ENCODE data around the gene PANX1. TPM values are rescaled to one million over a fixed set of nuclear protein-coding genes. Genes with fewer than 3 reads are reported as not detected.
A peak's percentile ranks its signal among the peaks of the same experiment; 100 is the strongest.

Gene PANX1
- total RNA-seq, 3 donors from 2014 or later (not counting 1 experiment from before 2014, with no cell fraction given), result 8.6 to 13.6 (median 13.4) TPM

GRCh38 chr11:94131718-94132115 is 3.1 kb downstream of the PANX1 start:
- Mint-ChIP-seq H3K4me1 (peaks cover 45 to 54% of the 10 kb centered on the region in 2 donors), H3K9me3 (peaks cover under 1 to 1% of the 10 kb centered on the region in 2 donors), H3K27me3 (ENCODE audit: low read depth in 2 of 2) (no peaks in the 10 kb centered on the region), H3K4me3 (no peak overlapping the region), H3K36me3 (no peaks in the 10 kb centered on the region), H3K27ac (no peak overlapping the region)
- no peak for TF ChIP-seq CTCF (IDR thresholded peaks at IDR 0.05)
- Histone ChIP-seq H3K9me3 (ENCODE audit: control insufficient read depth, insufficient read depth, low read length) (no peaks in the 10 kb centered on the region), H3K36me3 (ENCODE audit: control insufficient read depth, insufficient read depth, low read length) (no peaks in the 10 kb centered on the region), H3K4me1 (ENCODE audit: control insufficient read depth, insufficient read depth, low read length) (peaks cover 45% of the 10 kb centered on the region), H3K4me3 (ENCODE audit: low read length) (no peak overlapping the region), H3K27ac (ENCODE audit: low read length) (no peak overlapping the region), H3K27me3 (ENCODE audit: control insufficient read depth, insufficient read depth, low read length) (no peaks in the 10 kb centered on the region)
- WGBS (ENCODE audit: insufficient coverage), result 100% methylated on average over 1 of the region's 1 CpG
- DNase-seq, result no peak
- no peak for ATAC-seq
- intact Hi-C loops (cut with micrococcal nuclease), result no loop called here

GRCh38 chr11:94132152-94132558 is 3.5 kb downstream of the PANX1 start:
- no peak overlapping the region for H3K4me3 Mint-ChIP-seq
- Histone ChIP-seq H3K4me3 (ENCODE audit: low read length) (no peak overlapping the region), H3K9me3 (ENCODE audit: control insufficient read depth, insufficient read depth, low read length) (peaks cover 4% of the 10 kb centered on the region), H3K27ac (ENCODE audit: low read length) (no peak overlapping the region), H3K36me3 (ENCODE audit: control insufficient read depth, insufficient read depth, low read length) (no peaks in the 10 kb centered on the region), H3K4me1 (ENCODE audit: control insufficient read depth, insufficient read depth, low read length) (peaks cover 49% of the 10 kb centered on the region), H3K27me3 (ENCODE audit: control insufficient read depth, insufficient read depth, low read length) (no peaks in the 10 kb centered on the region)
- H3K36me3 Mint-ChIP-seq, result no peaks in the 10 kb centered on the region
- no peak for DNase-seq
- no peak overlapping the region for H3K27ac Mint-ChIP-seq
- H3K27me3 Mint-ChIP-seq (ENCODE audit: low read depth in 2 of 2), result no peaks in the 10 kb centered on the region
- WGBS (ENCODE audit: insufficient coverage), result 96% methylated on average over 5 of the region's 5 CpGs
- H3K4me1 Mint-ChIP-seq, result peaks cover 50 to 55% of the 10 kb centered on the region in 2 donors
- no peak for TF ChIP-seq CTCF (IDR thresholded peaks at IDR 0.05)
- ATAC-seq, result no peak
- H3K9me3 Mint-ChIP-seq, result peaks cover 2% of the 10 kb centered on the region in 2 donors
- intact Hi-C loops (cut with micrococcal nuclease), result no loop called here

GRCh38 chr11:94132823-94133408 is 4.3 kb downstream of the PANX1 start:
- TF ChIP-seq CTCF (IDR thresholded peaks at IDR 0.05), result no peak
- 91% methylated on average over 3 of the region's 4 CpGs for WGBS (ENCODE audit: insufficient coverage)
- Mint-ChIP-seq H3K4me1 (peaks cover 47 to 51% of the 10 kb centered on the region in 2 donors), H3K9me3 (peaks cover 2% of the 10 kb centered on the region in 2 donors), H3K4me3 (no peak overlapping the region), H3K36me3 (no peaks in the 10 kb centered on the region), H3K27ac (peak overlapping the region in 1 of 2 donors; percentile 10), H3K27me3 (ENCODE audit: low read depth in 2 of 2) (no peaks in the 10 kb centered on the region)
- H3K4me1 ChIP-seq (ENCODE audit: control insufficient read depth, insufficient read depth, low read length), result peaks cover 49% of the 10 kb centered on the region
- H3K36me3 ChIP-seq (ENCODE audit: control insufficient read depth, insufficient read depth, low read length), result no peaks in the 10 kb centered on the region
- H3K27me3 ChIP-seq (ENCODE audit: control insufficient read depth, insufficient read depth, low read length), result no peaks in the 10 kb centered on the region
- no peak overlapping the region for H3K27ac ChIP-seq (ENCODE audit: low read length)
- ATAC-seq (no peak), DNase-seq (no peak)
- intact Hi-C loops (cut with micrococcal nuclease), result no loop called here
- H3K9me3 ChIP-seq (ENCODE audit: control insufficient read depth, insufficient read depth, low read length), result peaks cover 4% of the 10 kb centered on the region
- no peak overlapping the region for H3K4me3 ChIP-seq (ENCODE audit: low read length)

GRCh38 chr11:94133752-94134151 is 5.1 kb downstream of the PANX1 start:
- 93% methylated on average over 4 of the region's 4 CpGs for WGBS (ENCODE audit: insufficient coverage)
- Mint-ChIP-seq H3K36me3 (no peaks in the 10 kb centered on the region), H3K4me1 (peaks cover 44% of the 10 kb centered on the region in 2 donors), H3K4me3 (no peak overlapping the region), H3K9me3 (peaks cover 2% of the 10 kb centered on the region in 2 donors), H3K27me3 (ENCODE audit: low read depth in 2 of 2) (no peaks in the 10 kb centered on the region), H3K27ac (peak overlapping the region in 1 of 2 donors; percentile 10)
- intact Hi-C loops (cut with micrococcal nuclease), result no loop called here
- DNase-seq, result no peak
- TF ChIP-seq CTCF (IDR thresholded peaks at IDR 0.05), result no peak
- peaks cover 45% of the 10 kb centered on the region for H3K4me1 ChIP-seq (ENCODE audit: control insufficient read depth, insufficient read depth, low read length)
- no peak for ATAC-seq
- H3K27ac ChIP-seq (ENCODE audit: low read length), result no peak overlapping the region
- H3K4me3 ChIP-seq (ENCODE audit: low read length), result no peak overlapping the region
- H3K9me3 ChIP-seq (ENCODE audit: control insufficient read depth, insufficient read depth, low read length), result peaks cover 4% of the 10 kb centered on the region
- no peaks in the 10 kb centered on the region for H3K36me3 ChIP-seq (ENCODE audit: control insufficient read depth, insufficient read depth, low read length)
- no peaks in the 10 kb centered on the region for H3K27me3 ChIP-seq (ENCODE audit: control insufficient read depth, insufficient read depth, low read length)
